Activated T-helper 17 cell treated with anti-CD3 and anti-CD28 coated beads, Interleukin-2, amount 50 U/mL, for 72 hours (primary cell): ENCODE results near the gene GPX8. TPM values are rescaled to one million over a fixed set of nuclear protein-coding genes. Genes with fewer than 3 reads are reported as not detected.

Experiments used
- ATAC-seq: fragments of 150-1000 bp; cut with Tn5 transposase; replicated peaks from 2 replicates; pipeline ENCODE4 v1.10.0; 2021; ENCODE audit warnings: mild to moderate bottlenecking, moderate library complexity
- H3K27ac Mint-ChIP-seq: one replicate; pipeline ENCODE4 v1.8.0; 2022; ENCODE audit warnings: mixed read lengths
- H3K27me3 Mint-ChIP-seq: one replicate; pipeline ENCODE4 v1.8.0; 2022; ENCODE audit warnings: mixed read lengths
- H3K36me3 Mint-ChIP-seq: one replicate; pipeline ENCODE4 v1.8.0; 2022; ENCODE audit warnings: low read depth, mild to moderate bottlenecking, mixed read lengths
- H3K4me1 Mint-ChIP-seq: one replicate; pipeline ENCODE4 v1.8.0; 2022; ENCODE audit warnings: mixed read lengths
- H3K4me3 Mint-ChIP-seq: one replicate; pipeline ENCODE4 v1.8.0; 2022; ENCODE audit warnings: mild to moderate bottlenecking, mixed read lengths
- H3K9me3 Mint-ChIP-seq: one replicate; pipeline ENCODE4 v1.8.0; 2022; ENCODE audit warnings: mixed read lengths
- total RNA-seq, 2 donors: library from RNA; stranded (reverse); gene quantifications; one replicate each; pipeline ENCODE4 v1.2.3, GENCODE V29; 2022

GPX8 gene
- total RNA-seq, 2 donors from 2014 or later: not detected

GRCh38 chr5:55188656-55189540 lies 28.9 kb downstream of the GPX8 start:
- Mint-ChIP-seq H3K27ac (no peak overlapping the region), H3K4me3 (no peak overlapping the region), H3K4me1 (no peaks in the 10 kb centered on the region), H3K36me3 (no peaks in the 10 kb centered on the region), H3K27me3 (peaks cover 55% of the 10 kb centered on the region), H3K9me3 (no peaks in the 10 kb centered on the region)
- no peak for ATAC-seq

- H3K27ac Mint-ChIP-seq: no peak overlapping the region
- H3K36me3 Mint-ChIP-seq: no peaks in the 10 kb centered on the region
- H3K27me3 Mint-ChIP-seq: peaks cover 61% of the 10 kb centered on the region
- H3K9me3 Mint-ChIP-seq: no peaks in the 10 kb centered on the region
- no peak overlapping the region for H3K4me3 Mint-ChIP-seq
- no peaks in the 10 kb centered on the region for H3K4me1 Mint-ChIP-seq
- ATAC-seq: no peak
These were observed 31.2 kb downstream of the GPX8 start for GRCh38 chr5:55191165-55191564.

- H3K4me3 Mint-ChIP-seq: no peak overlapping the region
- H3K27me3 Mint-ChIP-seq: peaks cover 27% of the 10 kb centered on the region
- ATAC-seq: no peak
- H3K27ac Mint-ChIP-seq: no peak overlapping the region
- H3K4me1 Mint-ChIP-seq: no peaks in the 10 kb centered on the region
- peaks cover 3% of the 10 kb centered on the region for H3K9me3 Mint-ChIP-seq
- no peaks in the 10 kb centered on the region for H3K36me3 Mint-ChIP-seq
These were observed 45.0 kb downstream of the GPX8 start for GRCh38 chr5:55205001-55205400.

GRCh38 chr5:55211184-55211874 lies 51.4 kb downstream of the GPX8 start:
- no peak for ATAC-seq
- Mint-ChIP-seq H3K27ac (no peak overlapping the region), H3K9me3 (no peaks in the 10 kb centered on the region), H3K4me1 (no peaks in the 10 kb centered on the region), H3K4me3 (no peak overlapping the region), H3K36me3 (no peaks in the 10 kb centered on the region), H3K27me3 (peaks cover 11% of the 10 kb centered on the region)

Other genes with a start within 250 kb of the GPX8 start
- 1 to 10 TPM in 1 of 2 donors, not detected in 1; 1.6 TPM for gene ESM1, start 174.6 kb upstream of the GPX8 start, total RNA-seq
- under 1 TPM; 0.43 to 0.69 TPM for gene GZMK, start 135.9 kb upstream of the GPX8 start, total RNA-seq
- gene GZMA, start 57.5 kb upstream of the GPX8 start, total RNA-seq: 10 to 100 TPM; 10.3 to 33.9 TPM
- not detected for gene CDC20B, start 13.0 kb downstream of the GPX8 start, total RNA-seq
- under 1 TPM in 1 of 2 donors, not detected in 1; 0.16 TPM for gene MCIDAS, start 67.1 kb downstream of the GPX8 start, total RNA-seq
- not detected for gene CCNO, start 73.4 kb downstream of the GPX8 start, total RNA-seq
- 10 to 100 TPM in 1 of 2 donors, 1 to 10 TPM in 1; 9.0 to 16.8 TPM for gene DHX29, start 147.5 kb downstream of the GPX8 start, total RNA-seq
- gene MTREX, start 147.8 kb downstream of the GPX8 start, total RNA-seq: 10 to 100 TPM; 74.1 to 88.5 TPM